ENCODE measurements around the gene SLC33A1. TPM values are rescaled to one million over a fixed set of nuclear protein-coding genes. Genes with fewer than 3 reads are reported as not detected.
"Not testable (repeated sequence)": the region's sequence is repeated elsewhere in the genome, so short reads cannot be mapped to it uniquely, and the experiment has no call there.

SLC33A1 gene
- total RNA-seq, 4 donors from 2014 or later: 19.4 to 26.3 (median 20.8) TPM

- intact Hi-C loops (cut with DNase I; ENCODE audit: low total_unique reads): no loop called here
- WGBS, 2 donors: 54 to 56% methylated on average over 1 of the region's 1 CpG
- DNase-seq (ENCODE audit: low spot score in 2 of 2): no peak
- no peak overlapping the region for H3K4me3 ChIP-seq (ENCODE audit: low read depth, poor library complexity, severe bottlenecking)
- TF ChIP-seq CTCF (IDR thresholded peaks at IDR 0.05) (no peak), POLR2A (IDR thresholded peaks at IDR 0.05) (no peak)
These were observed 10.7 kb downstream of the SLC33A1 start for GRCh38 chr3:155843569-155843968.

- H3K4me3 ChIP-seq (ENCODE audit: low read depth, poor library complexity, severe bottlenecking): no peak overlapping the region
- WGBS, 2 donors: 84 to 91% methylated on average over 9 of the region's 9 CpGs
- no peak for DNase-seq (ENCODE audit: low spot score in 2 of 2)
- TF ChIP-seq POLR2A (IDR thresholded peaks at IDR 0.05) (no peak), CTCF (IDR thresholded peaks at IDR 0.05) (no peak)
- intact Hi-C loops (cut with DNase I; ENCODE audit: low total_unique reads): no loop called here
These were observed 18.7 kb downstream of the SLC33A1 start for GRCh38 chr3:155835341-155836071.

GRCh38 chr3:155828490-155829098 lies 25.6 kb downstream of the SLC33A1 start:
- intact Hi-C loops (cut with DNase I; ENCODE audit: low total_unique reads); DNase-seq (ENCODE audit: low spot score in 2 of 2); H3K4me3 ChIP-seq (ENCODE audit: low read depth, poor library complexity, severe bottlenecking): not testable (repeated sequence)
- WGBS, 2 donors: 96 to 97% methylated on average over 13 of the region's 13 CpGs

GRCh38 chr3:155815030-155815545 lies 39.1 kb downstream of the SLC33A1 start:
- TF ChIP-seq POLR2A (IDR thresholded peaks at IDR 0.05) (no peak), CTCF (IDR thresholded peaks at IDR 0.05) (no peak)
- intact Hi-C loops (cut with DNase I; ENCODE audit: low total_unique reads): no loop called here
- no peak overlapping the region for H3K4me3 ChIP-seq (ENCODE audit: low read depth, poor library complexity, severe bottlenecking)
- DNase-seq (ENCODE audit: low spot score in 2 of 2): no peak

- DNase-seq (ENCODE audit: low spot score in 2 of 2); intact Hi-C loops (cut with DNase I; ENCODE audit: low total_unique reads); H3K4me3 ChIP-seq (ENCODE audit: low read depth, poor library complexity, severe bottlenecking): not testable (repeated sequence)
These were observed 41.0 kb downstream of the SLC33A1 start for GRCh38 chr3:155813224-155813623.

- intact Hi-C loops (cut with DNase I; ENCODE audit: low total_unique reads): no loop called here
These were observed 45.0 kb downstream of the SLC33A1 start for GRCh38 chr3:155809181-155809580.

More at GRCh38 chr3:155809181-155809580, 45.0 kb downstream of the SLC33A1 start:
- DNase-seq (ENCODE audit: low spot score in 2 of 2): no peak
- no peak for TF ChIP-seq CTCF (IDR thresholded peaks at IDR 0.05)
- no peak overlapping the region for H3K4me3 ChIP-seq (ENCODE audit: low read depth, poor library complexity, severe bottlenecking)

Data from lower leg skin (tissue), 4 donors.